ENCODE results near the gene ERICH4. TPM values are rescaled to one million over a fixed set of nuclear protein-coding genes. Genes with fewer than 3 reads are reported as not detected.

The ERICH4 gene
- polyA plus RNA-seq, 3 donors from 2014 or later, result not detected

GRCh38 chr19:41421973-41422372 lies 21.0 kb upstream of the ERICH4 start:
- Mint-ChIP-seq H3K27me3 (ENCODE audit: low read depth in 3 of 3) (peaks cover 2 to 5% (median 2%) of the 10 kb centered on the region in 3 donors), H3K27ac (no peak overlapping the region), H3K4me3 (no peak overlapping the region), H3K9me3 (no peaks in the 10 kb centered on the region), H3K4me1 (peaks cover 4 to 11% of the 10 kb centered on the region in 2 donors), H3K36me3 (peaks cover 0 to 32% (median 3%) of the 10 kb centered on the region in 3 donors)
- no peak for DNase-seq

GRCh38 chr19:41422456-41422855 lies 20.5 kb upstream of the ERICH4 start:
- peaks cover 0 to 32% (median 3%) of the 10 kb centered on the region in 3 donors for H3K36me3 Mint-ChIP-seq
- peak overlapping the region in 1 of 5 donors; percentile 24 for H3K4me3 Mint-ChIP-seq
- H3K27ac Mint-ChIP-seq, result no peak overlapping the region

GRCh38 chr19:41422955-41423354 lies 20.0 kb upstream of the ERICH4 start:
- H3K27ac Mint-ChIP-seq, result no peak overlapping the region
- H3K4me3 Mint-ChIP-seq, result no peak overlapping the region
- peaks cover 12 to 19% of the 10 kb centered on the region in 2 donors for H3K4me1 Mint-ChIP-seq
- DNase-seq, result no peak
- peaks cover 3 to 31% (median 3%) of the 10 kb centered on the region in 3 donors for H3K36me3 Mint-ChIP-seq
- H3K27me3 Mint-ChIP-seq (ENCODE audit: low read depth in 3 of 3), result peaks cover 4 to 10% (median 5%) of the 10 kb centered on the region in 3 donors
- no peaks in the 10 kb centered on the region for H3K9me3 Mint-ChIP-seq

More at GRCh38 chr19:41422456-41422855, 20.5 kb upstream of the ERICH4 start:
- no peak for DNase-seq
- Mint-ChIP-seq H3K27me3 (ENCODE audit: low read depth in 3 of 3) (peaks cover 2 to 5% (median 2%) of the 10 kb centered on the region in 3 donors), H3K4me1 (peaks cover 7 to 14% of the 10 kb centered on the region in 2 donors), H3K9me3 (no peaks in the 10 kb centered on the region)

- peaks cover 3 to 26% (median 3%) of the 10 kb centered on the region in 3 donors for H3K36me3 Mint-ChIP-seq
- peak overlapping the region in 1 of 6 donors; percentile 66 for H3K27ac Mint-ChIP-seq
- peaks cover 4 to 10% (median 5%) of the 10 kb centered on the region in 3 donors for H3K27me3 Mint-ChIP-seq (ENCODE audit: low read depth in 3 of 3)
- no peaks in the 10 kb centered on the region for H3K9me3 Mint-ChIP-seq
- DNase-seq, result no peak
- H3K4me3 Mint-ChIP-seq, result no peak overlapping the region
- peaks cover 27 to 32% of the 10 kb centered on the region in 2 donors for H3K4me1 Mint-ChIP-seq
Observed at GRCh38 chr19:41424335-41425173, 18.4 kb upstream of the ERICH4 start.

- Mint-ChIP-seq H3K27me3 (ENCODE audit: low read depth in 3 of 3) (peaks cover 4 to 10% (median 5%) of the 10 kb centered on the region in 3 donors), H3K9me3 (no peaks in the 10 kb centered on the region), H3K4me1 (peaks cover 27 to 32% of the 10 kb centered on the region in 2 donors), H3K4me3 (peak overlapping the region in 3 of 5 donors; percentile 20 to 41 (median 21)), H3K27ac (peak overlapping the region in 2 of 6 donors; percentile 46 to 60), H3K36me3 (peaks cover 3 to 21% (median 3%) of the 10 kb centered on the region in 3 donors)
- no peak for DNase-seq
Observed at GRCh38 chr19:41425174-41426115, 17.5 kb upstream of the ERICH4 start.

- H3K4me3 Mint-ChIP-seq, result peak overlapping the region; percentile 20 to 76 (median 21)
- H3K4me1 Mint-ChIP-seq, result peaks cover 33 to 35% of the 10 kb centered on the region in 2 donors
- no peak for DNase-seq
- peak overlapping the region in 4 of 6 donors; percentile 16 to 90 (median 53) for H3K27ac Mint-ChIP-seq
- H3K36me3 Mint-ChIP-seq, result peaks cover 3 to 17% (median 3%) of the 10 kb centered on the region in 3 donors
- H3K9me3 Mint-ChIP-seq, result no peaks in the 10 kb centered on the region
- peaks cover 4 to 10% (median 5%) of the 10 kb centered on the region in 3 donors for H3K27me3 Mint-ChIP-seq (ENCODE audit: low read depth in 3 of 3)
Observed at GRCh38 chr19:41426116-41426841, 16.7 kb upstream of the ERICH4 start.

GRCh38 chr19:41426952-41427646 lies 15.9 kb upstream of the ERICH4 start, which contains the start of gene B3GNT8:
TSS of gene B3GNT8 (minus strand) at chr19:41427374. CDS start at chr19:41426778, 596 bp downstream.
- H3K27me3 Mint-ChIP-seq (ENCODE audit: low read depth in 3 of 3), result peaks cover 4 to 10% (median 5%) of the 10 kb centered on the region in 3 donors

GRCh38 chr19:41427647-41428480 lies 15.1 kb upstream of the ERICH4 start:
- Mint-ChIP-seq H3K9me3 (no peaks in the 10 kb centered on the region), H3K27ac (peak overlapping the region; percentile 74 to 97 (median 91)), H3K4me1 (peaks cover 35 to 37% of the 10 kb centered on the region in 2 donors), H3K36me3 (peaks cover 3 to 12% (median 6%) of the 10 kb centered on the region in 3 donors), H3K4me3 (peak overlapping the region; percentile 87 to 94 (median 91)), H3K27me3 (ENCODE audit: low read depth in 3 of 3) (peaks cover 5 to 9% (median 5%) of the 10 kb centered on the region in 3 donors)
- DNase-seq, result peak; percentile 60 to 72 (median 67)

More at GRCh38 chr19:41426952-41427646, 15.9 kb upstream of the ERICH4 start, which contains the start of gene B3GNT8:
- H3K27ac Mint-ChIP-seq, result peak within 1 kb of the TSS; percentile 80 to 97 (median 91)
- peak within 1 kb of the TSS; percentile 87 to 94 (median 91) for H3K4me3 Mint-ChIP-seq
- DNase-seq, result peak in 2 of 3 donors; percentile 29 to 32
- no peaks in the 10 kb centered on the region for H3K9me3 Mint-ChIP-seq
- H3K4me1 Mint-ChIP-seq, result peaks cover 35 to 37% of the 10 kb centered on the region in 2 donors
- H3K36me3 Mint-ChIP-seq, result peaks cover under 1 to 11% (median 3%) of the 10 kb centered on the region in 3 donors

- peaks cover 5 to 9% (median 5%) of the 10 kb centered on the region in 3 donors for H3K27me3 Mint-ChIP-seq (ENCODE audit: low read depth in 3 of 3)
- no peaks in the 10 kb centered on the region for H3K9me3 Mint-ChIP-seq
- peaks cover 35 to 37% of the 10 kb centered on the region in 2 donors for H3K4me1 Mint-ChIP-seq
- peaks cover 3 to 12% (median 6%) of the 10 kb centered on the region in 3 donors for H3K36me3 Mint-ChIP-seq
- H3K4me3 Mint-ChIP-seq, result peak overlapping the region in 4 of 5 donors; percentile 29 to 69 (median 48)
- no peak for DNase-seq
- H3K27ac Mint-ChIP-seq, result peak overlapping the region in 3 of 6 donors; percentile 58 to 74 (median 61)
Observed at GRCh38 chr19:41428481-41428859, 14.5 kb upstream of the ERICH4 start.

GRCh38 chr19:41430922-41431321 lies 12.0 kb upstream of the ERICH4 start:
- no peak overlapping the region for H3K4me3 Mint-ChIP-seq
- peaks cover 27 to 43% of the 10 kb centered on the region in 2 donors for H3K4me1 Mint-ChIP-seq
- peaks cover 6 to 16% (median 6%) of the 10 kb centered on the region in 3 donors for H3K36me3 Mint-ChIP-seq
- no peak for DNase-seq
- peak overlapping the region in 1 of 6 donors; percentile 29 for H3K27ac Mint-ChIP-seq
- peaks cover 3 to 7% (median 5%) of the 10 kb centered on the region in 3 donors for H3K27me3 Mint-ChIP-seq (ENCODE audit: low read depth in 3 of 3)
- no peaks in the 10 kb centered on the region for H3K9me3 Mint-ChIP-seq

All from immature natural killer cell (primary cell).